ENCODE results near the gene IBA57.
"Not testable (repeated sequence)": the region's sequence is repeated elsewhere in the genome, so short reads cannot be mapped to it uniquely, and the experiment has no call there.

DNA sequence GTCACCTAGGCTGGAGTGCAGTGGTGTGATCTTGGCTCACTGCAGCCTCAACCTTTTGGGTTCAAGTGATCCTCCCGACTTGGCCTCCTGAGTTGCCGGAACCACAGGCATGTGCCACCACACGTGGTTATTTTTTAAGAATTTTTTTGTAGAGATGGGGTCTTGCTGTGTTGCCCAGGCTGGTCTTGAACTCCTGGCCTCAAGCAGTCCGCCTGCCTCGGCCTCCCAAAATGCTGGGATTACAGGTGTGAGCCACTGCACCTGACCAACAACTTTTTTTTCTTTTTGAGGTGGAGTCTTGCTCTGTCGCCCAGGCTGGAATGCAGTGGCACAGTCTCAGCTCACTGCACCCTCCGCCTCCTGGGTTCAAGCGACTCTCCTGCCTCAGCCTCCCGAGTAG lies 55.5 kb downstream of the IBA57 start:
- not testable (repeated sequence) for TF ChIP-seq POLR2A (IDR thresholded peaks at IDR 0.05)
- TF ChIP-seq, protein P1, sequence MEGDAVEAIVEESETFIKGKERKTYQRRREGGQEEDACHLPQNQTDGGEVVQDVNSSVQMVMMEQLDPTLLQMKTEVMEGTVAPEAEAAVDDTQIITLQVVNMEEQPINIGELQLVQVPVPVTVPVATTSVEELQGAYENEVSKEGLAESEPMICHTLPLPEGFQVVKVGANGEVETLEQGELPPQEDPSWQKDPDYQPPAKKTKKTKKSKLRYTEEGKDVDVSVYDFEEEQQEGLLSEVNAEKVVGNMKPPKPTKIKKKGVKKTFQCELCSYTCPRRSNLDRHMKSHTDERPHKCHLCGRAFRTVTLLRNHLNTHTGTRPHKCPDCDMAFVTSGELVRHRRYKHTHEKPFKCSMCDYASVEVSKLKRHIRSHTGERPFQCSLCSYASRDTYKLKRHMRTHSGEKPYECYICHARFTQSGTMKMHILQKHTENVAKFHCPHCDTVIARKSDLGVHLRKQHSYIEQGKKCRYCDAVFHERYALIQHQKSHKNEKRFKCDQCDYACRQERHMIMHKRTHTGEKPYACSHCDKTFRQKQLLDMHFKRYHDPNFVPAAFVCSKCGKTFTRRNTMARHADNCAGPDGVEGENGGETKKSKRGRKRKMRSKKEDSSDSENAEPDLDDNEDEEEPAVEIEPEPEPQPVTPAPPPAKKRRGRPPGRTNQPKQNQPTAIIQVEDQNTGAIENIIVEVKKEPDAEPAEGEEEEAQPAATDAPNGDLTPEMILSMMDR (IDR thresholded peaks at IDR 0.05) = not testable (repeated sequence)
